ENCODE data around the gene RXRA. TPM values are rescaled to one million over a fixed set of nuclear protein-coding genes. Genes with fewer than 3 reads are reported as not detected.

RXRA gene
- total and polyA plus RNA-seq, 2 of the 13 experiments (the other 11 are each of a cell fraction or from before 2014, with no cell fraction given) = 18.9 to 29.2 TPM

- TF ChIP-seq MNT (IDR thresholded peaks at IDR 0.05) (no peak), FOSL2 (CRISPR knock-in tag; IDR thresholded peaks at IDR 0.05) (no peak), ZNF646 (CRISPR knock-in tag; IDR thresholded peaks at IDR 0.05) (no peak), ZNF441 (CRISPR knock-in tag; IDR thresholded peaks at IDR 0.05; ENCODE audit: borderline replicate concordance) (peak; percentile 84), KDM4B (CRISPR knock-in tag; IDR thresholded peaks at IDR 0.05) (no peak), ZFP36L2 (CRISPR knock-in tag; IDR thresholded peaks at IDR 0.05) (no peak), ZNF235 (CRISPR knock-in tag; IDR thresholded peaks at IDR 0.05; ENCODE audit: borderline replicate concordance) (no peak), SKI (IDR thresholded peaks at IDR 0.05; ENCODE audit: partially characterized antibody) (no peak), ZBTB43 (CRISPR knock-in tag; conservative IDR thresholded peaks at IDR 0.05) (no peak), NFATC3 (CRISPR knock-in tag; IDR thresholded peaks at IDR 0.05) (no peak), ZBTB42 (CRISPR knock-in tag; IDR thresholded peaks at IDR 0.05) (no peak), ATF6 (CRISPR knock-in tag; conservative IDR thresholded peaks at IDR 0.05) (no peak), PLSCR1 (CRISPR knock-in tag; IDR thresholded peaks at IDR 0.05; ENCODE audit: borderline replicate concordance) (no peak), ZNF629 (CRISPR knock-in tag; conservative IDR thresholded peaks at IDR 0.05) (no peak), ZNF615 (CRISPR knock-in tag; IDR thresholded peaks at IDR 0.05; ENCODE audit: borderline replicate concordance) (no peak), MAFF (IDR thresholded peaks at IDR 0.05; ENCODE audit: low read depth, low read length) (peak; percentile 99), JUNB (CRISPR knock-in tag; IDR thresholded peaks at IDR 0.05; ENCODE audit: borderline replicate concordance) (no peak)
Measured at GRCh38 chr9:134434894-134435506, 108.7 kb downstream of the RXRA start (continued).
